ENCODE data around the gene CARD10.

GRCh38 chr22:37542959-37543358 is 23.7 kb upstream of the CARD10 start:
- TF ChIP-seq CTCF (conservative IDR thresholded peaks at IDR 0.05; ENCODE audit: low read length) (no peak), EZH2phosphoT487 (IDR thresholded peaks at IDR 0.05; ENCODE audit: borderline replicate concordance) (no peak)

Measured in Loucy (cell line).